ENCODE measurements around the gene PIGO.

GRCh38 chr9:35048511-35048910, 47.9 kb downstream of the PIGO start:
- no peak for TF ChIP-seq POLR2A (IDR thresholded peaks at IDR 0.05)
- no peak for TF ChIP-seq CTCF (IDR thresholded peaks at IDR 0.05)
- TF ChIP-seq POLR2AphosphoS5 (IDR thresholded peaks at IDR 0.05) = no peak

All from breast epithelium (tissue), 3 donors.